H1 (cell line): ENCODE results near the gene USP12. TPM values are rescaled to one million over a fixed set of nuclear protein-coding genes. Genes with fewer than 3 reads are reported as not detected.

Source experiments
- BRCA1 ChIP-seq: IDR thresholded peaks from 2 replicates; pipeline ENCODE4 v1.6.1; 2012; ENCODE audit warnings: low read depth, low read length, improper control_type of control experiment
- CHD7 ChIP-seq: fragments of 300-600 bp; sonication (generic); IDR thresholded peaks from 2 replicates; pipeline ENCODE4 v1.7.1; 2012; ENCODE audit warnings: low read length, moderate library complexity, mild to moderate bottlenecking, inconsistent platforms; ENCODE audit not compliant: insufficient replicate concordance
- E2F6 ChIP-seq: IDR thresholded peaks from 2 replicates; pipeline ENCODE4 v1.6.1; 2012; ENCODE audit warnings: inconsistent platforms
- KDM5A ChIP-seq: fragments of 200-600 bp; IDR thresholded peaks from 2 replicates; pipeline ENCODE4 v1.7.1; 2012; ENCODE audit warnings: mild to moderate bottlenecking, low read length, inconsistent platforms, mixed read lengths
- POU5F1 ChIP-seq: IDR thresholded peaks from 2 replicates; pipeline ENCODE4 v1.6.1; 2011; ENCODE audit warnings: low read depth, mild to moderate bottlenecking, low read length, moderate library complexity
- RBBP5 ChIP-seq: IDR thresholded peaks from 2 replicates; pipeline ENCODE4 v1.7.1; 2012; ENCODE audit warnings: low read depth, mild to moderate bottlenecking, inconsistent platforms, low read length, moderate library complexity, borderline replicate concordance
- SRF ChIP-seq: IDR thresholded peaks from 2 replicates; pipeline ENCODE4 v1.6.1; 2011; ENCODE audit warnings: mild to moderate bottlenecking, low read depth, low read length, moderate library complexity
- polyA plus RNA-seq, 7 experiments: library from polyadenylated mRNA; depleted of rRNA in 3 of 7; stranded (reverse) in 5 of 7; unstranded in 2 of 7; fragments of >200 nt in 5 of 7; fragments of 200-250 nt in 2 of 7; gene quantifications; 1 replicate in 5 of 7; 2 replicates in 1 of 7; 4 replicates in 1 of 7; pipeline versions ENCODE4 v1.2.1 to v1.2.3, GENCODE V29; 2011 to 2013; ENCODE audit warnings: missing spikeins in 2 of 7, mixed read lengths in 2 of 7
- total RNA-seq: library from RNA; stranded (reverse); fragmentation: NEBNext Ultra II Directional; extraction: Animal tissue kit (Norgen Biotek cat#: 25700); gene quantifications from 2 replicates; pipeline ENCODE4 v1.2.1, GENCODE V29; 2021

USP12 gene
- total and polyA plus RNA-seq, 2 of the 8 experiments (the other 6 are each of a cell fraction or from before 2014, with no cell fraction given): 4.0 to 30.0 TPM

- no peak for TF ChIP-seq CHD7
- TF ChIP-seq BRCA1: no peak
- TF ChIP-seq SRF: no peak
- TF ChIP-seq KDM5A: no peak
- no peak for TF ChIP-seq RBBP5
- TF ChIP-seq E2F6: no peak
- TF ChIP-seq POU5F1: no peak
Measured at GRCh38 chr13:27076421-27076820, 95.2 kb downstream of the USP12 start (continued).
